Right lobe of liver (tissue), 6 donors: Measurements from ENCODE around the gene PDZRN4. TPM values are rescaled to one million over a fixed set of nuclear protein-coding genes. Genes with fewer than 3 reads are reported as not detected.

Experiments used
- ATAC-seq, 4 donors: fragments of 200-7000 bp; cut with Tn5 transposase; one replicate each; pipeline ENCODE4 v1.9.1; 2020; ENCODE audit warnings: mild to moderate bottlenecking in 4 of 4, moderate library complexity in 4 of 4
- DNase-seq, 3 donors: peaks; one replicate each; pipeline ENCODE4 v3.0.0-alpha.2; 2020
- H3K27ac ChIP-seq, 3 donors: fragments of 200-600 bp; one replicate each; pipeline ENCODE4 v1.8.0; 2022
- H3K27me3 ChIP-seq, 2 donors: fragments of 200-600 bp; one replicate each; pipeline ENCODE4 v1.8.0; 2022
- H3K36me3 ChIP-seq, 4 donors: fragments of 200-600 bp; sonication (generic) in 1 of 4; one replicate each; pipeline versions ENCODE4 v1.5.1 to v1.8.0; 2017 to 2022; ENCODE audit warnings: control low read depth in 1 of 4
- H3K4me1 ChIP-seq, 4 donors: fragments of 200-600 bp; sonication (generic) in 1 of 4; one replicate each; pipeline versions ENCODE4 v1.5.1 to v1.8.0; 2017 to 2022; ENCODE audit warnings: control low read depth in 1 of 4
- H3K4me3 ChIP-seq, 3 donors: fragments of 200-600 bp; one replicate each; pipeline ENCODE4 v1.8.0; 2022
- H3K9me3 ChIP-seq, 4 donors: fragments of 200-600 bp; sonication (generic) in 1 of 4; one replicate each; pipeline versions ENCODE4 v1.5.1 to v1.8.0; 2017 to 2022; ENCODE audit warnings: control low read depth in 1 of 4
- POLR2A ChIP-seq: fragments of 450-650 bp; IDR thresholded peaks from one replicate; pipeline ENCODE4 v1.6.1; 2017; ENCODE audit warnings: antibody characterized with exemption, mild to moderate bottlenecking
- WGBS: methylation state at CpG from one replicate; pipeline ENCODE4 v1.1.6; 2018; ENCODE audit warnings: low coverage, low lambda C conversion rate; ENCODE audit not compliant: insufficient coverage; ENCODE audit errors: missing lambda C conversion rate; 5-methylcytosine and 5-hydroxymethylcytosine counted together
- intact Hi-C, 2 donors: fragments of 100-400 bp; cut with DNase I; formaldehyde crosslinking; loops; one replicate each; pipeline versions ENCODE4 v1.11.2 to v1.14.1; 2022
- total RNA-seq, 6 experiments: library from RNA; depleted of rRNA in 2 of 6; stranded (reverse); fragments of >200 nt in 2 of 6; fragmentation: NEBNext Ultra II Directional in 3 of 6; extraction: Animal tissue kit (Norgen Biotek cat#: 25700) in 3 of 6; gene quantifications; one replicate each; pipeline versions ENCODE4 v1.1.0 to v1.2.4, GENCODE V29; 2016 to 2023
- TF ChIP-seq, protein P1 (sequence below), 4 donors: fragments of 200-600 bp in 3 of 4; fragments of 450-650 bp in 1 of 4; IDR thresholded peaks; one replicate each; pipeline versions ENCODE4 v1.5.1 to v1.8.0; 2016 to 2022; ENCODE audit warnings: antibody characterized with exemption in 4 of 4, mild to moderate bottlenecking in 2 of 4
- donor health status: DM: no; HTN: yes; CAD: no.
- donor health status: DM: no; HTN: no; CAD: no.
- donor health status: DM: no; HTN: no; CAD: no.
- donor health status: DM: no; HTN: yes; CAD: no.
- donor health status: DM: no; HTN: yes; CAD: no.

Gene PDZRN4
- total RNA-seq, 6 experiments from 2014 or later: 0.12 to 0.49 (median 0.42) TPM; not detected in 1

DNA sequence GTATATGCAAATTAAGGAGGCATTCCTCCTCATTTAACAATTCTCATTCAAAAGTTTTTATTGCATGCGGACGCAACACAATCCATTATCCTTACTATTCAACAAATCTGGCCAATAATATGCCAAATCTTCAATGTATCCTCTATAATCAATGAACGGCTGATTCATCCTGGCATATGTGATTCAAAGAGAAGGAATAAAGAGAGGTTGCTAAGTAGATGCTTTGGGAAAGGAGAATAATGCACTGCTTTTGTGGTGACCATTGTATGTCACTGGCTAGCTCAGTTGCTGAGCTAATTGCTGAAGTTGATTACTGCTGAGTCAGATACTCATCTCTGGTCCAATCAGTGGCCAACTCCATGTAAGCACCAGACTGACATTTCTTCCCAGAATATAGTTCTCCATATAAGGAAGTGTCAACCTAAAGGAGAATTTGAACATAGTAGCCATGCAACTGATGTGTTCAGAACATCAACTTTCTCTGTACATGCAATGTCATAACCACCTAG is 148.0 kb downstream of the PDZRN4 start:
- TF ChIP-seq POLR2A: no peak
- TF ChIP-seq, protein P1, sequence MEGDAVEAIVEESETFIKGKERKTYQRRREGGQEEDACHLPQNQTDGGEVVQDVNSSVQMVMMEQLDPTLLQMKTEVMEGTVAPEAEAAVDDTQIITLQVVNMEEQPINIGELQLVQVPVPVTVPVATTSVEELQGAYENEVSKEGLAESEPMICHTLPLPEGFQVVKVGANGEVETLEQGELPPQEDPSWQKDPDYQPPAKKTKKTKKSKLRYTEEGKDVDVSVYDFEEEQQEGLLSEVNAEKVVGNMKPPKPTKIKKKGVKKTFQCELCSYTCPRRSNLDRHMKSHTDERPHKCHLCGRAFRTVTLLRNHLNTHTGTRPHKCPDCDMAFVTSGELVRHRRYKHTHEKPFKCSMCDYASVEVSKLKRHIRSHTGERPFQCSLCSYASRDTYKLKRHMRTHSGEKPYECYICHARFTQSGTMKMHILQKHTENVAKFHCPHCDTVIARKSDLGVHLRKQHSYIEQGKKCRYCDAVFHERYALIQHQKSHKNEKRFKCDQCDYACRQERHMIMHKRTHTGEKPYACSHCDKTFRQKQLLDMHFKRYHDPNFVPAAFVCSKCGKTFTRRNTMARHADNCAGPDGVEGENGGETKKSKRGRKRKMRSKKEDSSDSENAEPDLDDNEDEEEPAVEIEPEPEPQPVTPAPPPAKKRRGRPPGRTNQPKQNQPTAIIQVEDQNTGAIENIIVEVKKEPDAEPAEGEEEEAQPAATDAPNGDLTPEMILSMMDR (IDR thresholded peaks at IDR 0.05): no peak
- Histone ChIP-seq H3K4me3 (no peak overlapping the region), H3K27me3 (no peaks in the 10 kb centered on the region), H3K27ac (no peak overlapping the region), H3K9me3 (no peaks in the 10 kb centered on the region), H3K4me1 (no peaks in the 10 kb centered on the region), H3K36me3 (no peaks in the 10 kb centered on the region)
- ATAC-seq (no peak), DNase-seq (no peak)
- 26% methylated on average over 3 of the region's 3 CpGs for WGBS
- intact Hi-C loops: no loop called here

DNA sequence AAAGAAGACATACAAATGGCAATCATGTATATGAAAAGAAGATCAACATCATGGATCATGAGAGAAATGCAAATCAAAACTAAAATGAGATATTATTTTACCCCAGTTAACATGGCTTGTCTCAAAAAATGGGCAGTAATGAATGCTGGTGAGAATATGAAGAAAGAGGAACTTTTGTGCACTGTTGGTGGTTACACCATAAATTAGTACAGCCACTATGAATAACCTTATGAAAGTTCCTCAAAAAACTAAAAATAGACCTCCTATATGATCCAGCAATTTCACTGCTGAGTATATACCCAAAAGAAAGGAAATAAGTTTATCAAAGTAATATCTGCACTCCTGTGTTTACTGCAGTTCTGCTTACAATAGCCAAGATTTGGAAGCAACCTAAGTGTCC is 151.7 kb downstream of the PDZRN4 start:
- peak in 2 of 4 donors; percentile 33 to 38 for ATAC-seq
- TF ChIP-seq, protein P1 (IDR thresholded peaks at IDR 0.05): no peak
- TF ChIP-seq POLR2A: no peak
- H3K27me3 ChIP-seq: no peaks in the 10 kb centered on the region
- H3K27ac ChIP-seq: no peak overlapping the region
- intact Hi-C loops: no loop called here
- H3K9me3 ChIP-seq: no peaks in the 10 kb centered on the region
- no peak for DNase-seq
- no peaks in the 10 kb centered on the region for H3K36me3 ChIP-seq
- no peaks in the 10 kb centered on the region for H3K4me1 ChIP-seq
- no peak overlapping the region for H3K4me3 ChIP-seq

DNA sequence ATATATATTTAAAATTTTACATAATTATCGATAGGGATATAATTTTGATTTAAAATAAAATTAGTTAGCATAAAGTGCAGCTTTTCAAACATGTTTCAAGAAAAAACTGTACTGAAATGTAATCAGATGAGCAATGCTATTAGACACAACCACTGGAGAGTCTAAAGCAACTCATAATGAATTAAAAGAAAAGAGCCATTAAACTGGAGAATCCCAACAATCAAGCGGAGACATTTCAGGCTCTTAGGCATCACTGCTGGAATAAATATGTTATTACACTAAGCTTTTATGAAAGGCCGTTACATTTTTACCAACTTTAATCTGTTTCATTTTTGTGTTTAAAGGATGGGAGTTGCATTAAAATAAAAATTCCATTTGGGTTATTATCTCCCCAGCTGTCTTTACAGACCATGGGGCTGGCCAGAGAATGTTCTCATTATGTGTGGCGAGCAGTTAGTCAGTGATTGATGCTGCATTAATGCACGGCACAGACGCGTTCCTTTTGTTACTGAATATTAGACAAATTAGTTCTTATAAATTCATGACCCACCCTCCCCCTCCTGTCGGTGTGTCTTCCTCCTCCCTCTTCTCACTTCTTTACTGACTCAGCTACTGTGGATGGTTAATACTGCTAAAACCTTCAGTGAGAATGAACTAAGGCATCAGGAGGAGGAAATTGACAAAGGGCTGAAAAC is 156.8 kb downstream of the PDZRN4 start:
- no peaks in the 10 kb centered on the region for H3K9me3 ChIP-seq
- no peak overlapping the region for H3K27ac ChIP-seq
- no peak for DNase-seq
- no peaks in the 10 kb centered on the region for H3K36me3 ChIP-seq
- no peaks in the 10 kb centered on the region for H3K27me3 ChIP-seq
- H3K4me1 ChIP-seq: peaks cover 0 to 3% (median 0%) of the 10 kb centered on the region in 4 donors
- intact Hi-C loops: no loop called here
- no peak for TF ChIP-seq POLR2A
- TF ChIP-seq, protein P1 (IDR thresholded peaks at IDR 0.05): no peak
- no peak overlapping the region for H3K4me3 ChIP-seq
- WGBS: 81% methylated on average over 8 of the region's 8 CpGs
- no peak for ATAC-seq

DNA sequence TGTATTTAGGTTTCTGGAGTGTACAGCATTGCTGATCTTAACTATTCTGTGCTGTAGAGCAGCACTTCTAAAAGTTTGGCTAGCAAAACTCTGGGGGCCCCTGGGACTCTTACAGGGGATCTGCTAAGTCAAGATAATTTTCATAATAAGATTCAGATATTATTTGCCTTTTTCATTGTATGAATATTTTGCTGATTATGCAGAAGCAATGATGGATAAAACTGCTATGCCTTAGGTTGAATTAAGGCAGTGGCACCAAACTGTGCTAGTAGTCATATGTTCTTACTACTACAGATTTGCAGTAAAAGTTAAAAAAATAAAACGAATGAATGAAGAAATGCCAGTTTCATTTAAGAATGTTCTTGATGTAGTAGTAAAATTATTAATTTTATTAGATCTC is 160.1 kb downstream of the PDZRN4 start:
- ATAC-seq: no peak
- Histone ChIP-seq H3K36me3 (no peaks in the 10 kb centered on the region), H3K4me3 (no peak overlapping the region), H3K27me3 (no peaks in the 10 kb centered on the region), H3K9me3 (no peaks in the 10 kb centered on the region), H3K27ac (no peak overlapping the region), H3K4me1 (peaks cover 0 to 3% (median 0%) of the 10 kb centered on the region in 4 donors)
- intact Hi-C loops: no loop called here
- 16% methylated on average over 1 of the region's 1 CpG for WGBS
- TF ChIP-seq, protein P1 (IDR thresholded peaks at IDR 0.05): no peak
- TF ChIP-seq POLR2A: no peak
- no peak for DNase-seq

DNA sequence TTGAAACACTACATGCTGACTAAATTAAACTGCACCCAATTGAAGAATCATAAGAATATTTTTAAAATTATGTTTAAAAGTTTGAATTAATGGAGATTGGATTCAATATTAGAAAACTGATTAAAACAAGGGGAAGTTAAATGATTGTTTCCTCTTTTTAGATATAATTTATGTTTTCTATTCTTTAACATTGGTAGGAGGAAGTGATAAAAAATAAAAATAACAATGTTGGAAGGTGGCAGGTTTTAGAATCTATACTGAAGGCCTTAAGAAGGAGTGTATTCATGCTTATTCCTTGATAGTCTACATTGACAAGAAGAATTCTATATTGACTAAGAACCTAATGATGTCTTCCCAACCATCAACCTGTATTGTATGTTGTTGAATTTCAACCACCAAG is 168.1 kb downstream of the PDZRN4 start:
- Histone ChIP-seq H3K4me3 (no peak overlapping the region), H3K27ac (no peak overlapping the region), H3K27me3 (no peaks in the 10 kb centered on the region), H3K9me3 (no peaks in the 10 kb centered on the region), H3K36me3 (no peaks in the 10 kb centered on the region), H3K4me1 (no peaks in the 10 kb centered on the region)
- TF ChIP-seq, protein P1 (IDR thresholded peaks at IDR 0.05): no peak
- TF ChIP-seq POLR2A: no peak
- intact Hi-C loops: no loop called here
- DNase-seq (no peak), ATAC-seq (no peak)
